HT-29 (cell line): Measurements from ENCODE around the gene CD2. TPM values are rescaled to one million over a fixed set of nuclear protein-coding genes. Genes with fewer than 3 reads are reported as not detected.
A peak's percentile ranks its signal among the peaks of the same experiment; 100 is the strongest.

Source experiments
- DNase-seq: peaks from one replicate; pipeline ENCODE4 v3.0.0-alpha.2; 2015; ENCODE audit warnings: low spot score
- total RNA-seq: library from RNA; depleted of rRNA; stranded (reverse); fragments of >200 nt; shearing (Covaris generic); gene quantifications from 2 replicates; pipeline ENCODE4 v1.2.3, GENCODE V29; 2014

CD2 gene
- total RNA-seq, 1 experiment from 2014 or later, result not detected

GRCh38 chr1:116777831-116778830 is 23.9 kb downstream of the CD2 start:
- DNase-seq, result peak; percentile 5

- DNase-seq, result no peak
Observed at GRCh38 chr1:116781034-116781433, 26.8 kb downstream of the CD2 start.

GRCh38 chr1:116785006-116785405 is 30.8 kb downstream of the CD2 start:
- no peak for DNase-seq

GRCh38 chr1:116786049-116786448 is 31.8 kb downstream of the CD2 start:
- DNase-seq, result no peak

- no peak for DNase-seq
Observed at GRCh38 chr1:116791727-116792126, 37.5 kb downstream of the CD2 start.

- DNase-seq, result no peak
Observed at GRCh38 chr1:116793357-116793935, 39.2 kb downstream of the CD2 start.

GRCh38 chr1:116794371-116794770 is 40.1 kb downstream of the CD2 start:
- DNase-seq, result no peak

GRCh38 chr1:116794804-116795481 is 40.7 kb downstream of the CD2 start:
- no peak for DNase-seq

GRCh38 chr1:116795482-116795829 is 41.2 kb downstream of the CD2 start:
- DNase-seq, result no peak

GRCh38 chr1:116804736-116805135 is 50.5 kb downstream of the CD2 start:
- no peak for DNase-seq

- no peak for DNase-seq
Observed at GRCh38 chr1:116805398-116805797, 51.2 kb downstream of the CD2 start.

GRCh38 chr1:116806245-116806644 is 52.0 kb downstream of the CD2 start:
- DNase-seq, result no peak

GRCh38 chr1:116806671-116807070 is 52.4 kb downstream of the CD2 start:
- DNase-seq, result no peak

- no peak for DNase-seq
Observed at GRCh38 chr1:116807394-116808199, 53.4 kb downstream of the CD2 start.

GRCh38 chr1:116808200-116808847 is 54.1 kb downstream of the CD2 start:
- DNase-seq, result no peak

GRCh38 chr1:116808848-116809508 is 54.7 kb downstream of the CD2 start:
- no peak for DNase-seq

GRCh38 chr1:116811321-116811720 is 57.1 kb downstream of the CD2 start:
- DNase-seq, result no peak

- no peak for DNase-seq
Observed at GRCh38 chr1:116814926-116815723, 60.9 kb downstream of the CD2 start.

- DNase-seq, result peak; percentile 89
Observed at GRCh38 chr1:116817582-116818064, 63.4 kb downstream of the CD2 start.
